ENCODE data around the gene HAGHL. TPM values are rescaled to one million over a fixed set of nuclear protein-coding genes. Genes with fewer than 3 reads are reported as not detected.
"Not testable (repeated sequence)": the region's sequence is repeated elsewhere in the genome, so short reads cannot be mapped to it uniquely, and the experiment has no call there.

The HAGHL gene
- total and polyA plus RNA-seq, 7 donors, result 0.92 to 10.5 (median 3.6) TPM

DNA sequence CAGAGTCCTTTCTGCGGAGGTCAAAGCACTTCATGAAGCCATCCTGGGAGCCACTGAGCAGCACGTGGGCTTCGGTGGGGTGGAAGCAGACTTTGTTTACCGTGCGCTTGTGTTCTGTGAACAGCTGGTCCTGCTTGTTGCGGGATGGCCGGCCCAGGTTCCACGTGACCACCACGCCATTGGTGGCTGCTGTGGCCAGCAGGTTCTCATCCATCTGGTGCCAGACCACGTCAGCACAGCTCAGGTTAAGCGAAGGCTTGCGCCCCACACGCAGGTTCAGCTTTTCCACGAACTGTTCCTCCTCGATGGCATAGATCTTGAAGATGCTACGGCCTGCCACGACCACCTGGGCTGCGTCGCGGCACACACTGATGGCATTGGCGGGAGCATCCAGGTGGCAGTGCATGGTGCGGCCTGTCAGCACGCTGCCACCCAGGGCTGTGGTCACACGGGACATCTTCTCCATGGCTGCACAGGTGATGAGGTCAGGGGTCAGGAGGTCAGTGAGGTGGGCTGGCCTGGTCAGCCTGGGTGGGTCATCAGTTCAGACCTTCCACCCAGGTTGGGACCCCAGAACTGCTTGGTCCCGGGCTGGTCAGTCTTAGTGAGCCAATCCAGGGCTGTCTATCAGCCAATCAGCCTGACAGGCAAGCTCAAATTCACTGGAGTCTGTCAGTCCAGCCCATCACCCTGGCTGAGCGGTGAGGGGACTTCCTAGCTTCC, 37.6 kb upstream of the HAGHL start:
- peaks cover 0 to 23% (median 4%) of the 10 kb centered on the region in 4 donors for H3K36me3 ChIP-seq
- peaks cover 0 to 58% (median 48%) of the 10 kb centered on the region in 4 donors for H3K4me1 ChIP-seq
- peak overlapping the region; percentile 85 to 87 (median 86) for H3K27ac ChIP-seq
- TF ChIP-seq POLR2AphosphoS5 (IDR thresholded peaks at IDR 0.05) (no peak), POLR2A (IDR thresholded peaks at IDR 0.05) (no peak), EP300 (IDR thresholded peaks at IDR 0.05) (no peak)
- TF ChIP-seq, protein P1, sequence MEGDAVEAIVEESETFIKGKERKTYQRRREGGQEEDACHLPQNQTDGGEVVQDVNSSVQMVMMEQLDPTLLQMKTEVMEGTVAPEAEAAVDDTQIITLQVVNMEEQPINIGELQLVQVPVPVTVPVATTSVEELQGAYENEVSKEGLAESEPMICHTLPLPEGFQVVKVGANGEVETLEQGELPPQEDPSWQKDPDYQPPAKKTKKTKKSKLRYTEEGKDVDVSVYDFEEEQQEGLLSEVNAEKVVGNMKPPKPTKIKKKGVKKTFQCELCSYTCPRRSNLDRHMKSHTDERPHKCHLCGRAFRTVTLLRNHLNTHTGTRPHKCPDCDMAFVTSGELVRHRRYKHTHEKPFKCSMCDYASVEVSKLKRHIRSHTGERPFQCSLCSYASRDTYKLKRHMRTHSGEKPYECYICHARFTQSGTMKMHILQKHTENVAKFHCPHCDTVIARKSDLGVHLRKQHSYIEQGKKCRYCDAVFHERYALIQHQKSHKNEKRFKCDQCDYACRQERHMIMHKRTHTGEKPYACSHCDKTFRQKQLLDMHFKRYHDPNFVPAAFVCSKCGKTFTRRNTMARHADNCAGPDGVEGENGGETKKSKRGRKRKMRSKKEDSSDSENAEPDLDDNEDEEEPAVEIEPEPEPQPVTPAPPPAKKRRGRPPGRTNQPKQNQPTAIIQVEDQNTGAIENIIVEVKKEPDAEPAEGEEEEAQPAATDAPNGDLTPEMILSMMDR (IDR thresholded peaks at IDR 0.05), result no peak
- H3K4me3 ChIP-seq, result peak overlapping the region; percentile 75 to 91 (median 81)
- intact Hi-C loops (cut with DNase I), result loop anchor here (10.0 kb wide), 1 partner anchor 1085 kb away; the partner anchor contains the start of genes EME2, MRPS34 and NME3
- 80 to 86% methylated on average over 26 of the region's 26 CpGs for WGBS, 2 donors
- H3K27me3 ChIP-seq, result peaks cover 16 to 29% (median 17%) of the 10 kb centered on the region in 3 donors
- DNase-seq, result no peak
- no peaks in the 10 kb centered on the region for H3K9me3 ChIP-seq

DNA sequence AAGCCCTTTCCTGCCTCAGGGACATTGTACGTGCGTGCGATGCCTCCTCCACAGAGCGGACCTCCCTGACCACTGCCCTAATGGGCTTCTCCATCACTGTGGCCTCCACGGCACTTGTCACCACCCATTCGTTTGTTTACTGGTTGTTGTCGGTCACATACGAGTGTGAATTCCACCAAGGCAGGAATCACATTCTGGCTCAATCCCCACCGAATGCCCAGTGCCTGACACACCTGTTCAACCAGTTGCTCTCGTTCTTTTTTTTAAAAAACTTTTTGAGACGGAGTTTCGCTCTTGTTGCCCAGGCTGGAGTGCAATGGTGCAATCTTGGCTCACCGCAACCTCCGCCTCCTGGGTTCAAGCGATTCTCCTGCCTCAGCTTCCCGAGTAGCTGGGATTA, 35.7 kb upstream of the HAGHL start:
- Histone ChIP-seq H3K36me3 (peaks cover 0 to 17% (median 4%) of the 10 kb centered on the region in 4 donors), H3K4me1 (peaks cover 0 to 54% (median 44%) of the 10 kb centered on the region in 4 donors), H3K27me3 (peaks cover 32 to 48% (median 36%) of the 10 kb centered on the region in 3 donors)
- 84 to 90% methylated on average over 16 of the region's 16 CpGs for WGBS, 2 donors
- DNase-seq; H3K27ac ChIP-seq; H3K4me3 ChIP-seq; intact Hi-C loops (cut with DNase I); H3K9me3 ChIP-seq: not testable (repeated sequence)

DNA sequence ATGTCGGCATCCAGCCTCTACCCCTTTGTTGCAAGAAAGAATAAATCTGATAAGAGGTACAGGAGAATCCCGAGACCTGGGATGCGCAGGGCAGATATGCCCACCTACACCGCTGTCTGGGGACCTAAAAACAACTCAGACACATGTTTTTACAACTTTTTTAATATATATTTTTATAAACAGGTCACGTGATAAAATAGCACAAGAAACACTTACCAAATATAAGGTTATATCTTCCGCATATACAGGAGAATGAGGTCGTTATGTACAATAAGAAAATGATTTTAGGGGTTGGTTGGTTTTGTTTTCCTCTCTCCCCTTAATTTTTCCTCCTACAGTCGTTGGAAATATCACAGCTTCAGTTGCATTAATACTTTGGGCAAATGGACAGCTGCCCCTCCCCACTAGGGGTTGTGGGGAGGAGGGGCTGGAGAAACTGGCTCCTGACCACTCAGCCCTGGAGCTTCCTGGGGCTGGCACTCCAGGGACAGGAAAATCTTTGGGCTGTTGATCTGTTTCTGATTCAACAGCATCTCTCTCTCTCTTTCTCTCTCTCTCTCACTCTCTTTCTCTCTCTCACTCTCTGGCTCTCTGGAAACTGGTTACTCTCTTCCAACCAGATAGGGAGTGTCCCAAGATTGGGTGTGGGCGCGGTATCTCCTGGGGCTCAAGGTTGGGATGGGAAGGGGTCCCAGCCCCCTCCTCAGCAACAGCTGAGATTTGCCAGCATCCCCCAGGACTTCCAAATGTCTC, 34.4 kb upstream of the HAGHL start:
- TF ChIP-seq EP300 (IDR thresholded peaks at IDR 0.05), result no peak
- TF ChIP-seq, protein P1 (IDR thresholded peaks at IDR 0.05), result no peak
- no peak for TF ChIP-seq POLR2A (IDR thresholded peaks at IDR 0.05)

DNA sequence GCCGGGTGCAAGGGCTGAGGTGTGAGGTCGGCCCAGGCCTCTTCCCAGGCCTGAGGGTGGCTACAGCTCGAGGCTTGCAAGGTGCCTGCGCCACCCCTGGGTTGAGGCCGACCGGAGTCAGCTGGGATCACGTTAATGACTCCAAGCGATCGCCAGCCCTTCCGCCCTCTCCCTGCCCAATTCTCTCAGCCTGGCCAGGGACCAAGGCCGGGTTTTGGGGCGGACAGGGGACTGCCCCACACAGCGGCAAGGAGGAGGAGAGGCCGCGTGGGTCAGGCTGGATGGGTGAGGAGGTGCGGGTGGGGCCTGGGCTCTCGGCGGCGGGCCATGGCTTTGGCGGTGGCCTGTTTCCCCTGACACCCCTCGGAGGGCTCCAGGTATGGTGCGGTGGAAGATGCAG, 33.5 kb upstream of the HAGHL start:
- peaks cover 39 to 66% (median 48%) of the 10 kb centered on the region in 3 donors for H3K27me3 ChIP-seq
- no peak for TF ChIP-seq EP300 (IDR thresholded peaks at IDR 0.05)
- no peak for TF ChIP-seq POLR2A (IDR thresholded peaks at IDR 0.05)
- TF ChIP-seq, protein P1 (IDR thresholded peaks at IDR 0.05), result no peak
- TF ChIP-seq POLR2AphosphoS5 (IDR thresholded peaks at IDR 0.05), result no peak
- DNase-seq, result no peak
- intact Hi-C loops (cut with DNase I), result no loop called here
- no peaks in the 10 kb centered on the region for H3K9me3 ChIP-seq
- WGBS, 2 donors, result 33 to 41% methylated on average over 22 of the region's 22 CpGs
- no peaks in the 10 kb centered on the region for H3K36me3 ChIP-seq
- no peak overlapping the region for H3K4me3 ChIP-seq
- H3K27ac ChIP-seq, result no peak overlapping the region
- H3K4me1 ChIP-seq, result peaks cover 0 to 51% (median 41%) of the 10 kb centered on the region in 4 donors

More for the DNA sequence above, 34.4 kb upstream of the HAGHL start:
- no peak for DNase-seq
- H3K27me3 ChIP-seq, result peaks cover 39 to 61% (median 48%) of the 10 kb centered on the region in 3 donors
- WGBS, 2 donors, result 48 to 64% methylated on average over 10 of the region's 10 CpGs
- peaks cover 0 to 4% (median 0%) of the 10 kb centered on the region in 4 donors for H3K36me3 ChIP-seq
- intact Hi-C loops (cut with DNase I), result no loop called here
- no peaks in the 10 kb centered on the region for H3K9me3 ChIP-seq
- no peak overlapping the region for H3K27ac ChIP-seq
- peaks cover 0 to 54% (median 42%) of the 10 kb centered on the region in 4 donors for H3K4me1 ChIP-seq
- H3K4me3 ChIP-seq, result no peak overlapping the region

DNA sequence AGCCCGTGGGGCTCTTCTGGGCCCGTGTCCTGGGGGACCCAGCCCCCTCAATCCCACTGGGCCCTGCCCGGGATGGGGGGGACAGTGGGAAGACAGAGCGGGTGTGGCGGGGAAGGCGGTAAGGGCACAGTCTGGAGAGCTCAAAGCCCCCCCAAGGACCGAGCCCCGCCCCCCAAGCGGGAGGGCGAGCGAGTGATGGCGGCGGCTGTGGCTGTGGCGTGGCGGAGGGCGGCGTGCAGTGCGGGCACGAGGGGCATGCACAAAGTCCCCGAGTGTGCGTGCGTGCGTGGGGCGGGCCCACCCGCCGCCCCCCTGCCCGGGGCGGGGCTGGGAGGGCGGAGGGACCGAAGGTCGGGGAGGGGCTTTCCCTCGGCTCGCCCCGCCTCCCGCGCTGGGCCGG, 33.1 kb upstream of the HAGHL start:
- WGBS, 2 donors, result 6 to 9% methylated on average over 37 of the region's 37 CpGs
- peaks cover 0 to 47% (median 38%) of the 10 kb centered on the region in 4 donors for H3K4me1 ChIP-seq
- no peaks in the 10 kb centered on the region for H3K9me3 ChIP-seq
- no peak for TF ChIP-seq EP300 (IDR thresholded peaks at IDR 0.05)
- TF ChIP-seq POLR2A (IDR thresholded peaks at IDR 0.05), result no peak
- TF ChIP-seq POLR2AphosphoS5 (IDR thresholded peaks at IDR 0.05), result no peak
- TF ChIP-seq, protein P1 (IDR thresholded peaks at IDR 0.05), result no peak
- no peak for DNase-seq
- no peaks in the 10 kb centered on the region for H3K36me3 ChIP-seq
- H3K27me3 ChIP-seq, result peaks cover 39 to 69% (median 48%) of the 10 kb centered on the region in 3 donors
- no peak overlapping the region for H3K27ac ChIP-seq
- H3K4me3 ChIP-seq, result no peak overlapping the region
- intact Hi-C loops (cut with DNase I), result no loop called here
